Measurements from ENCODE around the gene ROR1.

ROR1 gene

GRCh38 chr1:63885899-63886298 is 112.1 kb downstream of the ROR1 start:
- DNase-seq (ENCODE audit: low spot score): no peak

GRCh38 chr1:63886340-63886739 is 112.5 kb downstream of the ROR1 start:
- no peak for DNase-seq (ENCODE audit: low spot score)

DNA sequence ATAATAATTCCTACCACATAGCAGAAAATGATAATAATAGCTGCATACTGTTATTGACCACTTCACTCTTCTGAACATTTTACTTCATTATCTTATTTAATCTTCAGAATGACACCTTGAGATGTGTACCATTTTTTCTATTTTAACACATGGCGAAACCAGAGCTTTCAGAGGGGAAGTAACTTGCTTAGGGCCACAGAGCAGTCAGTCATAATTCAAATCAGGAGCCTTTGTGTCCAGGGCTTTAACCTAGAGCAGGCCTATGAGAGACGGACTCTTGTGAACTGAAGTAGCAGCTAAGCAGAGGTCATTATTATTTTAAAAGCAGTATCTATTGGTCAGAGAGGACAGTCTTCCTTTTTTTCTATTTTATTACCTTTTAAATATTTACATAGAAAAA is 114.0 kb downstream of the ROR1 start:
- DNase-seq (ENCODE audit: low spot score): no peak

DNA sequence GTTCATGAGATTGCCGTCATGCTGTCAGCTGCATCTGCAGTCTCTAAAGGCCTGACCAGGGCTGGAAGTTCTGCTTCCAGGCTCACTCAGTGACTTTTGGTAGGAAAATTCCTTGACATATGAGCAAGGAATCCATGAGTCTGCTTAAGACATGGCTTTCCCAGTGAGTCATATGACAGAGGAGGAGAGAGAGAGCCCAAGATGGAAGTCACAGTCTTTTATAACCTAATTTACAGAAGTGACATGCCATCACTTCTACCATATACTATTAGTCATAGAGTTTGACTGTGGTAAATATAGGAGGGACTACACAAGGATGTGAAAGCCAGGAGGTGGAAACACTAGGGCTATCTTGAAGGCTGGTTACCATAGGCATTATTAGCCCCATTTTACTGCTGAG is 115.2 kb downstream of the ROR1 start:
- DNase-seq (ENCODE audit: low spot score): no peak

GRCh38 chr1:63890468-63890867 is 116.7 kb downstream of the ROR1 start:
- DNase-seq (ENCODE audit: low spot score): no peak

DNA sequence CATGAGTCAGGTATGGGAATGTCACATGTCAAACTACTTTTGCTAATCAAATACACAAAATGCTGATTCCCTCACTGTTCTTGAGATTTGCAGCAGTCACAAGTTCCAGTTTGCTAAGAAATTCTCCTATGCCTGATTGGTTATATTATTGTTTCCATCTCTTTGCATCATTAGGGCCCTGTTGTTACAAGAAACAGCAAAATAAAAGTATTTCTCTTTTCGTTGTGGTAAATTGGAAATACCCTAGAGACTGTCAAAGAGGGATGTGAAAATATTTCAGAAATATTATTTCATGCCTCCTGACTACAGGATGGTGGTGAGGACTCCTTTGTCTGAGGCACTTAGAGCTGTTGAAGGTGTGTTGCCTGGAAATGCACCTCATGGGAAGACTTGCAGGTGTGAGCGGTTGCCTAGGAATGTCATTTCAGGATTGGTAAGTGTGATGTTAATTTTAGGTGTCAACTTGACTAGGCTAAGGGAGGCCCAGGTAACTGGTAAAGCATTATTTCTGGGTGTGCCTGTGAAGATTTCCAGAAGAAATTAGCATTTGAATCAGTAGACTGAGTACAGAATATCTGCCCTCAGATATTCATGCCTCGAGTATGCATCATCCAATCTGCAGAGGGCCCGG is 117.4 kb downstream of the ROR1 start:
- DNase-seq (ENCODE audit: low spot score): no peak

GRCh38 chr1:63892632-63893395 is 119.0 kb downstream of the ROR1 start:
- no peak for DNase-seq (ENCODE audit: low spot score)

GRCh38 chr1:63893976-63894375 is 120.2 kb downstream of the ROR1 start:
- no peak for DNase-seq (ENCODE audit: low spot score)

DNA sequence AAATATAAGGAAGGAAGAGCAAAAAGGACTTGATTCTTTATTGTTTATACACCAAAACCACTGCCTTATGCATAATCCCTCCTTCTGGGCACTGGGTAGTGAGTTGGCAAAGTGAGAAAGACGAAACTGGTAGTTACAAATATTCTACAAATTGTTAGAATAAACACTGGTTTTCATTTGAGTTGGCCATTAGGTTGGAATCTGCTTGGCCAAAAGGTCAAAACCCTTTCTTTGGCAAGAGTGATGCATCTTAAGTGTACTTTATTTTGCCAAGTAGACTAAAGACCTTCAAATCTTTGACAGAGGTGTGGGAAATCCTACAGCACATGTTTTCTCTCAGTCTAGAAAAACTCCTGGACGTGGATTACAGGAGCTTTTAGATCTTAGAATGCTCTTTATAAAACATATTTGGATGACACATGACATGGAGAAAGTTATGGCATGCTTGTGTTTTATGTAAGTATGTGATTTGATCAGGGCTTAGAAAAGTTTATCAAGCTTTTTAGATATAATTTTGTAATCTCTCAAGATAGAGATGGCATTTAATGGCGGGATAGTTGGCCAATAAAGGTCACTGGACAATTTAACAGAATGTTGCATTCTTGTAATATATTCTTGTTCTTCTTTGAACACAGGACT is 120.9 kb downstream of the ROR1 start:
- DNase-seq (ENCODE audit: low spot score): no peak

- no peak for DNase-seq (ENCODE audit: low spot score)
Observed at GRCh38 chr1:63896755-63897154, 122.9 kb downstream of the ROR1 start.

- DNase-seq (ENCODE audit: low spot score): no peak
Observed at GRCh38 chr1:63898428-63899196, 124.8 kb downstream of the ROR1 start.

DNA sequence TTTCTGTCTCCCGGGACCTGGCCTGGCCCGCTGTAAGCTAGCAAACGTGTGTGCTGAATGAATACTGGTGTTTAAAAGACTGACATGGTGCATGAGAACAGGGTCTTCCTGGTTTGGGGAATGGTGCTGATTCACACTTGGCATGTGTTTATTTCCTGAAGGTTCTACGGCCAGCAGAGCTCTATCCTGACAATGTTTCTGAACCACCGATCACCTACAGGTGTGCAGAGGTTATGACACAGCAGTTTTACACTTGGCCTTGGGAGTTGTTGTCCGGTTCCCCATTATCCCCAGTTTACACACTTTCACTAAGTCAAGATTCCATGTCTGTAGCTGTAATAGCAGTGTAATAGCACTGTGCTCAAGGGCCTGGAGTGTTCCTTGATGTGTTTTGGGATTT is 127.3 kb downstream of the ROR1 start:
- no peak for DNase-seq (ENCODE audit: low spot score)

DNA sequence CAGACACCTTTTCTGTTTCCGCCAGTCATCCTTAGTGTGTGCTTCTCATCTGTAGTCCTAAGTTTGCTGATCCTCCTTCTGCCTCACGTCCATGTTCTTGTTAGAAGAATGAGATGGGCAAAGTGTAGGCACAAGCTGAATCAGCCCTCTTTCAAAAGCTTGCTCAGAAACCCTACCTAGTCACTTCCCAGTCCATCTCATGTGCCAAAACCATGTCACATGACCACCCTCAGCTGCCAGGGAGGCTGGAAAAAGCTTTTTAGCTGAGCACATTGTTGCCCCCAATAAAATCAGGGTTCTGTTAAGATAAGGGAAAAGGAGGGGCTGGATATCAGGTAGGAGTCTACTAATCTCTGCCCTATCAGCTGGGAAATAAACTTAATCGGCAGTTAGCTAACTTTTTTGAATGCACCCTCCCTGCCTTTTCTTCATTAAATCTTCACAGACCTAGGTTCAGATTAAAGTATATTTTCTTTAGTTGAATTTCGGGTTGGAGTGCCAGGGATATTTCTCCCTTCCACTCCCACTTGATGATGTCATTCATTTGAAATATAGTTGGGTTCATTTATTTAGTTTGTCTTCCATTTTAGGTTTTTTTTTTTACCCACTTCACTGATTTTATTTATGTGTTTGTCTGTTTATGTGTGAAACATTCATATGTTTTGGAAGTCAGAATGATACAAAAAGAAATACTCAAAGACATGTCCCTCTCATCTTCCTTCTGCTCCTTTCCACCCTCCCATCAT is 129.2 kb downstream of the ROR1 start:
- no peak for DNase-seq (ENCODE audit: low spot score)

DNA sequence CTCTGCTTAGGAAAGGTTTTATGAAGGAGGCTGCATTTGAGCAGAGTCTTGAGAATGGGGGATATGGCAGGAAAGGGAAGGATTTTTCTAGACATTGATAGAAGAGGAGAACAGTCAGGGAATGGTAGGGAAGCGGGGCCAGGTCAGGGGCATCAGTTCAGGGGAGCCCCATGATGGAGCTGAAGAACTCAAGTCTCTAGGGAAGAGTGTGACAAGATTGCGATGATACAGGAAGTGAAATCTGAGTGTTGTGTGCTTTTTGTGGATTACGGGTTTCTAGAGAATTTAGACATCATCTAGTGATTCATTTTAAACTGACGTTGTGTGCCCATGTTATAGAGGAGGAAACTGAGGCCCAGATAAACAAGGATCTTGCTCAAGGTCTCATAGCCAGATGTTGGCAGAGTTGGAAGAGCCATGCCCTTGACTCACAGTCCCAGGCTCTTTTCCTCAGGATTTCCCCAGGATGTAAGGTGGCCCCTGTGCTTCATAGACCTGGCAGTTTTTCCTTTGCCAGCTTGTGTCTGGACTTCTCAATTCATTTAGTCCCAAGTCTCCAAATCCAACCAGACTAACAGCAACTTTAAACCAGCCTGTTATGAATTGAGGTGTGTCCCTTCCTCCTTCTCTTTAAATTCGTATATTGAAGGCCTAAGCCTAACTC is 130.3 kb downstream of the ROR1 start:
- no peak for DNase-seq (ENCODE audit: low spot score)

DNA sequence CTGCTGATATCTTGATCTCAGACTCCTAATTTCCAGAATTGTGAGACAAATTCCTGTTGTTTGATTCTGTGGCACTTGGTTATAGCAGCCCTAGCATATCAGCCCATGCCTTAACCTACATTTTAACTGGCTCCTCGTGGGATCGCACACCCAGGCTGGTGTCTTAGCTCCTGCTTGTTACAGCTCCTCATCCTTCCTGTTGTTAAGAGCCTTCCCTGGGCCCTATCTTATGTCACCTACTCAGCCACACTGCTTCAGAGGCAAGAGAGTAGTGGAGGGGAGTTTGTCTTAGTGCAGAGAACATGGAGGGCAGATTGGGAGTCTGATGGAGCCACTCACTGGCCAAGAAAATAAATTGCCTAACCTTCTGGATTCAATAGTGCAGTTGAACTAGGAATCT is 131.0 kb downstream of the ROR1 start:
- no peak for DNase-seq (ENCODE audit: low spot score)

DNA sequence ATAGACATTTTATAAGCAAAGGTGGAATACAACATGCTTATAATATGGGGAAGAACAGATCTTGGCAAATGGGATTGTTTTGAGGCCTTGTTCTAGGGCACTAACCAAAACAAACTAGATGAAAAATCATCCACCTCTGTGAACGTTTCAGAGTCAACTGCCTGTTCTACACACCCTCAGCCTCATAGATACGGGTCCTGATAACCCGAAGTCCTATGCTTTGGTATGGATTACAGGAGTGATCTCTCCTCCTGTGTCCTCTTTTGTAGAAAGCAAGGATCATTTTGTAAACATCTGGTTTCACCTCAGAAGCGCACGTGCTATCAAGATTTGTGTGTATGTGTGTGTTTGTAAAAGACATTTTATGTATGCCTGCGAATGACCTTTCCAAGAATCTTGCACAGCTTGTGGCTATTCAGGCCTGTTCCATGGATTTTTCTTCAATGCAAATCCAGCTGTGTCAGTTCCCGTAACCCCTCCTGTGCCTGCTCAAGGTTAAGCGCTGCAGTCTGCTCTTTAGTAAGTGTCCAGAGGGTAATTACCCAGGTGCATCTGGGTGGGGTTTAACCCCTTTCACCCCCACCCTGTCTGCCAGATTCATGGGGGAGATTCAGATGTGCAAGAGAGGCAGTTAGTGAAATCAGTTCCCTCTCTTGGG is 132.4 kb downstream of the ROR1 start:
- DNase-seq (ENCODE audit: low spot score): no peak

DNA sequence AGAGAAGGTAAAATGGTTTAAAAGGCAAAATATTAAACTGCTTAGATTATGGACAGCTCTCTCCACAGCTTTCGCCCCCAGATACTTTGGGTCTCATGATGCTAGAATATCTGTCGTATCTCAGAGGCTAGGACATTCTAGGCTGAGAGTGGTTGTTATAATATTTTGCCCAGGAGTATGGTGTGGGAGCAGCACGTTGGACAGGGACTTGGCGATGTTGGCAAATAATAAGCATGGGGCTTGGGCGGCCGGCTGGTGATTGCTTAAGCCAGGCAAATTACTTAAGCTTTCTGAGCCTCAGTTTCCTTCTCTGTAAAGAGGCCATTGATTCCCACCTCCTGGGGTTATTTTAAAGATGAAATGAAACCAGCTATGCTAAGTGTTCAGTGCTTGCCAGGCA is 133.2 kb downstream of the ROR1 start:
- DNase-seq (ENCODE audit: low spot score): no peak

- no peak for DNase-seq (ENCODE audit: low spot score)
Observed at GRCh38 chr1:63908016-63908415, 134.2 kb downstream of the ROR1 start.

GRCh38 chr1:63909526-63909925 is 135.7 kb downstream of the ROR1 start:
- DNase-seq (ENCODE audit: low spot score): no peak

DNA sequence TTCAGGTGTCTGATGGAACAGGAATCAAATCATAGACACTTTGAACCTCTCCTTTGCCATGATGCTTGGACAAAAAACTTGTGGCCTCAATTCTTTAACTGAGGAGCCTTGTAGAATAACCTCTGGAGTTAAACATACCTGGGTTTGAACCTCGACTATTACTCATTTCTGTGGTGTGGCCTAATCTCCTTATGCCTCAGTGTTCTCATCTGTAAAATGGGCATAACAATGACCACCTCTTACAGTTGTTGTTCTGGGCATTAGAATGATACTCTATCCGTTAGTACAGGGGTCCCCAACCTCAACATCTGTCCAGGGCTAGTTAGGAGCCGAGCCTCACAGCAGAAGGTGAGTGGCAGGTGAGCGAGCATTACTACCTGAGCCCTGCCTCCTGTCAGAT is 137.2 kb downstream of the ROR1 start:
- DNase-seq (ENCODE audit: low spot score): no peak

DNA sequence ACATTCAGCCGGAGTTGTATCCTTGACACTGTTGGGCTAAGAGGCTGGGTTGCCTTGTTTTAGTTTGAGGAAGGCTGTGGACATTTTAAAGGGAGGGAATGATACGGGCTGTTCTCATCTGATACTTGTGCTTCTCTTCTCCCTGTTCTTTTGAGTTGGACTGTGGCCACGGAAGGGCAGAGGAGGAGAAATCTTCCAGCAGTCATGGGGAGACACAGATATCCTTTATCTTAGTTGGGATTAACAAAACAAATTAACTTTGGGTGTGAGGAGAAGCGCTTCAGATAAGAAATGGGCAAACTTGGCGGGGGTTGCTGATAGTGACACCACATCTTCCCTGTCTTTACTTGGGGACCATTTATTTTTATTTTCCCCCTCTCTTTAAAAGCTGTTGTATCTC is 138.8 kb downstream of the ROR1 start:
- DNase-seq (ENCODE audit: low spot score): no peak

Data from HuH-7 (cell line).